HG02973 (cell line): ENCODE data around the gene VMP1.
"Not testable (repeated sequence)": the region's sequence is repeated elsewhere in the genome, so short reads cannot be mapped to it uniquely, and the experiment has no call there.

Source experiments
- ATAC-seq: cut with Tn5 transposase; IDR thresholded peaks from one replicate; pipeline ENCODE4 v1.9.1; 2021; ENCODE audit warnings: moderate library complexity; ENCODE audit not compliant: unreplicated experiment

VMP1 gene

DNA sequence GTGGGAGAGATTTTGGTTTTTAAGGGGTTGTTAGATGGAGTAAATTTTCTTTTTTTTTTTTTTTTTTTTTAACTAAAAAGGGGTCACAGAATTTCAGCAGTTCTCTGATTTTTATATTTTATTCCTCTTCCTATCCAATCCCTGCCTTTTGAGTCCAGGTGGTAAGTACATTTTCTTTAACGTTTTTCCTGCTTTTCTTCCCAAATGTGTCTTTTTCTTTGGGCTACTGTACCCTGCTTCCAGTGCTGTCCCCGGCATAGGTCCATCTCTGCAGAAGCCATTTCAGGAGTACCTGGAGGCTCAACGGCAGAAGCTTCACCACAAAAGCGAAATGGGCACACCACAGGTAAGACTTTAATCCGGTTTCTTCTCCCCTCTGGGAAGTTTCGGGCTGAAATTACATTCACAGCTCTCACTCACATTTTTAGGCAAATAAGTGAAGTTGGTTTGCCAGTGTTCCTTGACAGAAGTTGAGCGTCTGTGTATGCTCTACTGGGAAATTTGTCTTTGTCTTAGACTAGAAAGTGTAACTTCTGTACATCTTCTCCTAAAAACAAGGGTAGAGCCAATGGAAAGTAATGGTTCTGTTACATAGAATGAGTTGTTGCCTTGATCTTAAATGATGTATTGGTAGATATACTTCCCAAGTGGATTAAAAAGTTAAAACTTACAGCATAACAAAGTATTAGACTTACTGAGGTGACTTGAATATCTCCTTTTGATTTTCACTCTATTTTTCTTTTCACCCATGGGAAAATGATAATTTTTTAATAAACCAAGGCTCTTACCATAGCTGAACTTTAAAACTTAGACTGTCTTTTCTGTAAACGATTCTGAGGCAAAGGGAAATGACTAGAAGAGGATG lies 130.8 kb downstream of the VMP1 start:
- ATAC-seq: no peak

DNA sequence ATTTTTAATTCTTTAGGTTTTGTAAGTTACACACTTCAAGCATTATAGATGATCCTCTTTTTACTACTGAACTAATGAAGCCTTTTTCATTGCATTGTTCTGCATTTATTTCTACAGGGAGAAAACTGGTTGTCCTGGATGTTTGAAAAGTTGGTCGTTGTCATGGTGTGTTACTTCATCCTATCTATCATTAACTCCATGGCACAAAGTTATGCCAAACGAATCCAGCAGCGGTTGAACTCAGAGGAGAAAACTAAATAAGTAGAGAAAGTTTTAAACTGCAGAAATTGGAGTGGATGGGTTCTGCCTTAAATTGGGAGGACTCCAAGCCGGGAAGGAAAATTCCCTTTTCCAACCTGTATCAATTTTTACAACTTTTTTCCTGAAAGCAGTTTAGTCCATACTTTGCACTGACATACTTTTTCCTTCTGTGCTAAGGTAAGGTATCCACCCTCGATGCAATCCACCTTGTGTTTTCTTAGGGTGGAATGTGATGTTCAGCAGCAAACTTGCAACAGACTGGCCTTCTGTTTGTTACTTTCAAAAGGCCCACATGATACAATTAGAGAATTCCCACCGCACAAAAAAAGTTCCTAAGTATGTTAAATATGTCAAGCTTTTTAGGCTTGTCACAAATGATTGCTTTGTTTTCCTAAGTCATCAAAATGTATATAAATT lies 132.3 kb downstream of the VMP1 start:
- no peak for ATAC-seq

DNA sequence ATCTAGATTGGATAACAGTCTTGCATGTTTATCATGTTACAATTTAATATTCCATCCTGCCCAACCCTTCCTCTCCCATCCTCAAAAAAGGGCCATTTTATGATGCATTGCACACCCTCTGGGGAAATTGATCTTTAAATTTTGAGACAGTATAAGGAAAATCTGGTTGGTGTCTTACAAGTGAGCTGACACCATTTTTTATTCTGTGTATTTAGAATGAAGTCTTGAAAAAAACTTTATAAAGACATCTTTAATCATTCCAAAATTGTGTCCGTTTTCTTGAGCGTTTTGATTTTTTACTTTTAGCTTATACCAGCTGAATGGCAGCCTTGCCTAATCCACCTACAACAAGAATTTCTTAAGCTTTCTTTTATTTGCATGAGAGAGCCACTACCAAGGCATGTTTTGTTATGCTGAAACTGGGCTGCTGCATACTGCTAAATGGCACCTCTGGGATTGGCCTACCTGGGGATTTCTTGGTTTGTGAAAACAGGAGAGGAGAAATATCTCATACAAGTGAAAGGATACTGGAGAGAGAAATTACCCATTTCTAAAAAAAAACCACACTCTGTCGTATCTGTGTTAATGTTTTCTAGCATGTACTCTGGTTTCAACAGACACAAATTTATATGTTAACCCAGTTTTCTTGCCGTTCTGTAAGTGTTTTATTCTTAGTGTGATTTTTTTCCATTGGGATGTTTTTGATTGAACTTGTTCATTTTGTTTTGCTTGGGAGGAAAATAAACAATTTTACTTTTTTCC lies 133.1 kb downstream of the VMP1 start:
- ATAC-seq: no peak

DNA sequence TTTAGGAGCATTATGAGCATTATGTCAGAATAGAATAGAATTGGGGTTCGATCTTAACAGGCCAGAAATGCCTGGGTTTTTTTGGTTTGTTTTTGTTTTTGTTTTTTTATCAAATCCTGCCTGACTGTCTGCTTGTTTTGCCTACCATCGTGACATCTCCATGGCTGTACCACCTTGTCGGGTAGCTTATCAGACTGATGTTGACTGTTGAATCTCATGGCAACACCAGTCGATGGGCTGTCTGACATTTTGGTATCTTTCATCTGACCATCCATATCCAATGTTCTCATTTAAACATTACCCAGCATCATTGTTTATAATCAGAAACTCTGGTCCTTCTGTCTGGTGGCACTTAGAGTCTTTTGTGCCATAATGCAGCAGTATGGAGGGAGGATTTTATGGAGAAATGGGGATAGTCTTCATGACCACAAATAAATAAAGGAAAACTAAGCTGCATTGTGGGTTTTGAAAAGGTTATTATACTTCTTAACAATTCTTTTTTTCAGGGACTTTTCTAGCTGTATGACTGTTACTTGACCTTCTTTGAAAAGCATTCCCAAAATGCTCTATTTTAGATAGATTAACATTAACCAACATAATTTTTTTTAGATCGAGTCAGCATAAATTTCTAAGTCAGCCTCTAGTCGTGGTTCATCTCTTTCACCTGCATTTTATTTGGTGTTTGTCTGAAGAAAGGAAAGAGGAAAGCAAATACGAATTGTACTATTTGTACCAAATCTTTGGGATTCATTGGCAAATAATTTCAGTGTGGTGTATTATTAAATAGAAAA lies 133.8 kb downstream of the VMP1 start:
- not testable (repeated sequence) for ATAC-seq

DNA sequence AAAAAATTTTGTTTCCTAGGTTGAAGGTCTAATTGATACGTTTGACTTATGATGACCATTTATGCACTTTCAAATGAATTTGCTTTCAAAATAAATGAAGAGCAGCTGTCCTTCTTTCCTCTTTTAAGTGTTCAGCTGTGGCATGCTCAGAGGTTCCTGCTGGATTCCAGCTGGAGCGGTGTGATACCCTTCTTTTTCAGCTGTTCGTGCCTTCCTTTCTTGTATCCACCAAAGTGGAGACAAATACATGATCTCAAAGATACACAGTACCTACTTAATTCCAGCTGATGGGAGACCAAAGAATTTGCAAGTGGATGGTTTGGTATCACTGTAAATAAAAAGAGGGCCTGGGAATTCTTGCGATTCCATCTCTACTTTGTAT lies 134.4 kb downstream of the VMP1 start:
- ATAC-seq: not testable (repeated sequence)

DNA sequence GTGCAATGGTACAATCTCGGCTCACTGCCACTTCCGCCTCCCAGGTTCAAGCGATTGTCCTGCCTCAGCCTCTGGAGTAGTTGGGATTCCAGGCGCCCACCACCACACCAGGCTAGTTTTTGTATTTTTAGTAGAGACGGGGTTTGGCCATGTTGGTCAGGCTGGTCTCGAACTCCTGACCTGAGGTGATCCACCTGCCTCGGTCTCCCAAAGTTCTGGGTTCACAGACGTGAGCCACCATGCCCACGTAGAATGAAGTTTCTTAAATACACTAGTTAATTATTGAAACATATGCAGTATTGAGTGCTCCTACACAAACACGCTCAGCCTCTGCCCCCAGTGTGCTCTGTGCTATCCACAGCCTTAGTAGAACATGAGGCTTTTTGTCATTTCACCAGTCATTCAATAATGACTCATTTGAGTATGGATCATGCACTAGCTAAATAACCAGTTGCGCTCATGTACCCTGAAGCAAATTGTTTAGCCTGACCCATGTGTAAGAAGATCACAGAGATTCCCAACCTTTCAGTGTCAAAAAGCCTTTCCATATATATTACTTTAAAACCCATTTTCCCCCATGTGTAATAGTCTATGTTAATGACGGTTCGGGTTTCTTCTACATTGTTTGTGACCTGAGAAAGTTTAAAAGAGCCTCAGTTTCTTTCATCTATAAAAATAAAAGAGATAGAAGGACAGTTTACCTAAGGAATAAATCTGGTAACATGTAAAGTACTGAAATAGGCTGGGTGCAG lies 135.6 kb downstream of the VMP1 start:
- peak; percentile 31 for ATAC-seq

DNA sequence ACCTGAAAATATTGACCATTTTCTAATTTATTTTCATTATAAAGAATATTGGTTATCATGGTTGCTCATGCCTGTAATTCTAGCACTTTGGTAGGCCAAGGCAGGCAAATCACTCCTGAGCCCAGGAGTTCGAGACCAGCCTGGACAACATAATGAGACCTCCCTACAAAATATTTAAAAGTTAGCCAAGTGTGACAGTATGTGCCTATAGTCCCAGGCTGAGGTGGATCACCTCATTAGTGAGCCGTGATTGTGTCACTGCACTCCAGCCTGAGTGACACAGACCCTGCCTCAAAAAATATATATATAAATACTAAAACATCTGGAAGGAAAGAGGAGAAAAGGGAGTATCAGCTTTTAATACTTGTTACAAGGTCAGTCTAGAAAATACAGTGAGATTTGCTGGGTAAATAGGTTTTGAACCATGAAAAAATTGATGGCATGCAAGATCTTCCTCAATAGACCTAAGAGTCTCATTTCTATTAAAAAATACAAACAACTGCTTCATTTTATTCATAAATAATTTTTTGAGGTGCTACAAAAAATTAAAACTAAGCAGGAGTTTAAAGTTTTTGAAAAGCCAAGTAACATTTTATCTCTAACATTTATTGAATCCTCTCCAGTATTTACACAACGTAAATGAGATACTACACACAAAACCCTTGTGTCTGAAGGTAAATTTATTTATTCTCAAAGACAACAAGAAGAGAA lies 137.6 kb downstream of the VMP1 start:
- no peak for ATAC-seq

DNA sequence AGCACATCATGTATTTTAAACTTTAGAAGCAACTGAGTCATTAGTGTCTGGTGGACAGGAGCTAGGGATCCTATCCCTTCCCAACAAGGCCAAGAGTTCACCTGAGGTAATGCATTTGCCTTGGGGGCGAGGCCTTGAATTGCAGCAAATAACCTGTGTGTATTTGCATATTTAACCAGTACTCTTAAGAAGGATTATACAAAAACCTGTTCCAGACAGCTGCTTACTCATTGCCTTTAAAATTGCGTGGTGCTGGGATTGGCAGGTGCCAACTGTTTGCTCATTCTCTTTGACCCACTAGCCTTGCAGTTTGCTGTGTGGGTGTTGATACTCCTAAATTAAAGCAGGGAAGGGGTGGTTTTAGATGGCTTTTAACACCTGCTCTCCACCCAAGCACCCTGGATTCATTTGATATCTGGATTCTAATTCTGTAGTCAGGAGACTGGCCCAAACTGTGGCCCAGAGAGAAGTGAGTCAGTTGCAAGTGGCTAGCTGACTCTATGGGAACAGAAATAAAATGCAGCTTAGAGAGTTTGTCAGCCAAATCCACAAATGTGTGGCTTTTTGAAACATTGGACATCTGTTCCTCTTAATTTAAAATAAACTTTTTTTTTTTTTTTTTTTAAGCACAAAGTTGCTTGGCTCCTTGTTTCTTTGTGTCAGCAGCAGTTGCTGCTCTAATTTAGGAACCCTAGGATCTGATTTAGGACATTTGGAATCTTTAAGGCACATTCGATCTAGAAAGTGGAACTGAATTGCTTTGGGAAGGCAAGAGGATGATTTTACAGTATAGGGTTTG lies 138.3 kb downstream of the VMP1 start:
- ATAC-seq: no peak

DNA sequence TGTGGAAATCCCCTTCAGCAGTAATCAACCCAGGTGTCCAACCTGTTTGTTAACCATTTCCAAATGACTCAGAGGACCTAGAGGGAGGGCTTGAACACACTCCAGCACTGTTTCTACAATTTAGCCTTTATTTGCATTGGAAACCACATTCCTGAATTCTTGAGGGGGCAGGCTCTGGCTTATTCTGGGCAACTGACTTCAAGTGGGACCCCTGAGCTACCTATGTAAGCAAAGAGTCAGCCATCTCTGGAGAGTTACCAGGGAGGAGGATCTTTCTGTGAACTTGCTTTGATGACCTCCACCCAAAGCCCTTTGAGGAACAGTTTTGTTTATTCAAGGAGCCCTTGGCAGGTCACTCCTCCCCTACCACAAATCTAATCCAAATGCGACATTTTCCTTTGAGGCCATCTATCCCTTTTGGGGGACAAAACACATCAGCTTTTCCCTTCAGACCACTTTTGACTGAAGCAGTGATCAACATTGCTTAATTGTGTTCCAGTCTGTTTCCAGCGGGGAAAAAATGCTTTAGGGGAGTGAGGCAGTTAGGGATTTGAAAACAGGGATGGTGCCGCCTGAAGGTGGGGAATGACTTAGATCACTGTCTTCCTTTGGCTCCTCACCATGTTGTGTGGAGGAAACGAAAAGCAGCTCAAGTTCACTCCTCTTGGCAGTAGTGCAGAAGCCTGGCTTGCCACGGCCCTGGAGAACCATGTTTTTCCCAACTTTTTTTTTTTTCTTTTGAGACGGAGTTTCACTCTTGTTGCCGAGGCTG lies 139.1 kb downstream of the VMP1 start:
- peak; percentile 41 for ATAC-seq

DNA sequence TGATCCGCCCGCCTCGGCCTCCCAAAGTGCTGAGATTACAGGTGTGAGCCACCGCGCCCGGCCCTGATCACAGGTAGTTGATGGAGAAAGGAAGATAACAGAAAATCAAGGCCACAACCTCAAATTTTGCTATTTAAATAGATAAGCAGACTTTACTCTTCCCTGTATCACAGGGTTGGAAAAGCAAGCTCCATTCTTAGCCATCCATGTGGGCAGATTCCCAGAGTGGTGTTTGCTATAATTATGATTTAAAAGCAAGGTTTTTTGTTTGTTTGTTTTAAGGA lies 140.9 kb downstream of the VMP1 start:
- ATAC-seq: no peak

DNA sequence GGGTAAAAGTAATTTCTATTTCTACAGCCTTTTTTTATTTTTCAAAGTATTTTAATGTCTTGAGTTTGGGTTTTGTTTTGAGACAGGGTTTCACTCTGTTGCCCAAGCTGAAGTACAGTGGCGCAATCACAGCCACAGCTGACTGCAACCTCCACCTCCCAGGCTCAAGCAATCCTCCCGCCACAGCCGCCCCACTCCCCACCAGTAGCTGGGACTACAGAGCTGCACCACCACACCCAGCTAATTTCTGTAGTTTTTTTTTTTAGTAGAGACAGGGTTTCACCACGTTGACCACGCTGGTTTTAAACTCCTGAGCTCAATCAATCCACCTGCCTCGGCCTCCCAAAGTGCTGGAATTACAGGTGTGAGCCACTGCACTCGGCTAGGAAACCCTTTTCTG lies 141.3 kb downstream of the VMP1 start:
- ATAC-seq: no peak

DNA sequence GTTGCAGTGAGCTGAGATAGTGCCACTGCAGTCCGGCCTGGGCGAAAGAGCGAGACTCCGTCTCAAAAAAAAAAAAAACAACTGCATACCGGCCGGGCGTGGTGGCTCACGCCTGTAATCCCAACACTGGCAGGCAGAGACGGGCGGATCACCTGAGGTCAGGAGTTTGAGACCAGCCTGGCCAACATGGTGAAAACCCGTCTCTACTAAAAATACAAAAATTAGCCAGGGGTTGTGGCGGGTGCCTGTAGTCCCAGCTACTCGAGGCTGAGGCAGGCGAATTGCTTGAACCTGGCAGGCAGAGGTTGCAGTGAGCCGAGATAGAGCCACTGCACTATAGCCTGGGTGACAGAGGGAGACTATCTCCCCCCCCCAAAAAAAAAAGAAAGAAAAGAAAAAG lies 142.9 kb downstream of the VMP1 start:
- ATAC-seq: not testable (repeated sequence)

DNA sequence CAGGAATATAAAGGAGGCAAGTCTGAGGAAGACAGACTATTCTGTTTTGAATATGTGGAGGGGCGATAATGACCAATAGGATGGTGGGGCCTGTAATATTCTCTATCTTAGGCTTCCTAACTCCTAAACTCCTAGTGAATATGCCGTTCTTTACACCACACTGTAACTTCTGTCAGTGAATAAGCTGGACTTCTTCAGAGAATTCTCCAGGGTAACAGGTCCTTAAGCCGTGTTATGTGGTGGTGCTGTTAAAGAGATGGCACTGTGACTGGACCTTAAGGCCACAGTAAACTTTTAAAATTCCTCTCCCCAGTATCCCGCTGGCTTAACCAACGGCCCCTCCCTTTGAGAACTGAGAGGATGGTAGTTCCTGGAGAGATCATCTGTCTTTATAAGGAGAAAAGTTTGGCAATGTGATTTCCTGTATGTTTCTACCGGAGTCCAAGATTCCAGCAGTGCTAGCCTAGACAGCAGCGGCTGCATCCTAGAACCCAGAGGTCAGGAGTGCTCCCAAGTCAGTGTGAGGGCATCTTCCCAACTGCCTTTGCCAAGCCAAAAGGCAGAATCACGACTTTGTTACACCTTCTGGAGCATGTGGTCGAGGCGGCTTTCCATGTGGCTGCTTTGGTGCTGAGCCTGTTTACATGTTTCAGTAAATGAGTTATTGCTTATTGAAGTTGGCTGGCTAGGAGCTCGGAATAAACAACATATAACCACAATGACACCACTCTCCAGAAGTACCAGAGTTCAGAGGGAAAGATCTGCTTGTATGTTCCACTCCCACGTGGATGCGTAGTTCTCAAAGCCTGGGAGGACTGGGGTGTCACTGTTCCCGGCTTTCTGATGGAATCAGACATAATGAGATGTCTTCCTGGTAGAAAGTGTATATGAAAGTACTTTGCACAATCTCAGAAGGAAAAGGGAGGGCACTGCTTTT lies 144.3 kb downstream of the VMP1 start:
- ATAC-seq: no peak

DNA sequence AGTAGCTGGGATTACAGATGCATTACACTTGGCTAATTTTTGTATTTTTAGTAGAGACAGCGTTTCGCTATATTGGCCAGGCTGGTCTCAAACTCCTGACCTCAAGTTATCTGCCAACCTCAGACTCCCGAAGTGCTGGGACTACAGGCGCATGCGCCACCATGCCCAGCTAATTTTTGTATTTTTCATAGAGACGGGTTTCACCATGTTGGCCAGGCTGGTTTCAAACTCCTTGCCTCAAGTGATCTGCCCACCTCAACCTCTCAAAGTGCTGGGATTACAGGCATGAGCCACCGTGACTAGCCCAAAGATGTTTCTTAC lies 145.4 kb downstream of the VMP1 start:
- not testable (repeated sequence) for ATAC-seq

DNA sequence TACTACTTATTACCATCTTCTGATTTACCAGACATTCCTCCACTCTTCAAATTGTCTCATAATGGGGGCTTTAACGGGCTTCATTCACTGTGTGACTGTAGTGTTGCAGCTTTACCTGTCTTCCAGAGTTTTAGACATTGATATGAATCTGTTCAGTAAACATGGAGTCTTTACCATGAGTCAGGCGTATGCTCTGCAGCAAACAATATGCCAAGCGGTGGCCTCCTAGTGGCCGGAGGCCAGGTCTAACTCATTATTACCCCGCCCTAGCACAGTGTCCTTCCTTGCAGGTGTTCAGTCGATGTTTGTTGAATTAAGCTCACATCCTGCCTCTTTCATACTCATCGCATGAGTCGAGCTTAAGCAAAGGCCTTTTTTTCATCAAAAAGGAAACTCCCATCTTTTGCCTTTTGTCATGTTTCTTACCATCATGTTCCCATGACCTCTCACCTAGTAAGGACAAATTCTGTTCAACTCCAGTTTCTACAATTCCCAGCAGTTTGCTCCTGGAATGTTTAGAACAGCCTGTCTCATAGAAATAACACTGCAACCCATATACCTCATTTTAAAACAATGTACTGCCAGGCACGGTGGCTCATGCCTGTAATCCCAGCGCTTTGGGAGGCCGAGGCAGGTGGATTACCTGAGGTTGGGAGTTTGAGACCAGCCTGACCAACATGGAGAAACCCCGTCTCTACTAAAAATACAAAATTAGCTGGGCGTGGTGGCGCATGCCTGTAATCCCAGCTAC lies 145.9 kb downstream of the VMP1 start:
- no peak for ATAC-seq

DNA sequence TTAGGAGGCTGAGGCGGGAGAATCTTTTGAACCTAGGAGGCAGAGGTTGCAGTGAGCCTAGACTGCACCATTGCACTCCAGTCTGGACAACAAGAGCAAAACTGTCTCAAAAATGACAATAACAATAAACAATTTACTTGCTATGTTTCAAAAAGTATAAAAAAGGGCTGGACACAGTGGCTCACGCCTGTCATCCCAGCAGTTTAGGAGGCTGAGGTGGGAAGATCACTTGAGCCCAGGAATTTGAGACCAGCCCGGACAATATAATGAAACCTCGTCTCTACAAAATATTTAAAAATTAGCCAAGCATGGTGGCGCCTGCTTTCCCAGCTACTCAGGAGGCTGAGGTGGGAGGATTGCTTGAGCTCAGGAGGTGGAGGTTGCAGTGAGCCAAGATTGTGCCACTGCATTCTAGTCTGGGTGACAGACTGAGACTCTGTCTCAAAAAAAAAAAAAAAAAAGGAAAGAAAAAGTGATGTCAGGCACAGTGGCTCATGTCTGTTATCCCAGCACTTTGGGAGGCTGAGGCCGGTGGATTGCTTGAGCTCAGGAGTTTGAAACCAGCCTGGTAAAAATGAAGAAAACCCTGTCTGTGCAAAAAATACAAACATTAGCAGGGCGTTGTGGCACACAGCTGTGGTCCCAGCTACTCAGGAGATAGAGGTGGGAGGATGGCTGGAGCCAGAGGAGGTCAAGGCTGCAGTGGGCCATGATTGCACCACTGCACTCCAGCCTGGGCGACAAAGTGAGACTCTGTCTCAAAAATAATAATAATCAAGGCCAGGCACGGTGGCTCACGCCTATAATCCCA lies 146.7 kb downstream of the VMP1 start:
- not testable (repeated sequence) for ATAC-seq
